B cell (primary cell): ENCODE results near the gene GPR15. TPM values are rescaled to one million over a fixed set of nuclear protein-coding genes. Genes with fewer than 3 reads are reported as not detected.

Experiments
- ATAC-seq: fragments of 200-7000 bp; cut with Tn5 transposase; one replicate; pipeline ENCODE4 v1.10.0; 2021; ENCODE audit warnings: low read depth, mild to moderate bottlenecking, moderate number of reproducible peaks, moderate library complexity
- CTCF ChIA-PET: fragments of 350-600 bp; sonication (Branson Sonifier 250); formaldehyde crosslinking; loops from one replicate; lab custom pipeline; 2021; ENCODE audit warnings: antibody characterized with exemption, inconsistent platforms; lab: Charles Lee
- POLR2A ChIA-PET: fragments of 350-600 bp; sonication (Branson Sonifier 250); formaldehyde crosslinking; loops from one replicate; lab custom pipeline; 2021; ENCODE audit warnings: antibody characterized with exemption; lab: Charles Lee
- DNase-seq: peaks from one replicate; pipeline ENCODE4 v3.0.0; 2013
- H2AFZ ChIP-seq: 2 replicates; pipeline ENCODE4 v1.6.1; 2012; ENCODE audit warnings: mild to moderate bottlenecking, low read depth, low read length; ENCODE audit not compliant: insufficient read depth, poor library complexity, severe bottlenecking
- H3K27ac ChIP-seq, 2 donors: 1 replicate in 1 of 2; 2 replicates in 1 of 2; pipeline ENCODE4 v1.5.1; 2012 to 2013; ENCODE audit warnings: low read length in 2 of 2, mild to moderate bottlenecking in 2 of 2, moderate library complexity in 1 of 2
- H3K27me3 ChIP-seq, 4 experiments: fragments of 200-600 bp in 1 of 4; sonication (generic) in 1 of 4; replicated peaks in 1 of 4; 1 replicate in 2 of 4; 2 replicates in 2 of 4; pipeline versions ENCODE4 v1.6.1 to v1.7.0; 2013 to 2016; ENCODE audit warnings: low read length in 3 of 4, mild to moderate bottlenecking in 2 of 4, mixed read lengths in 1 of 4, moderate library complexity in 1 of 4; ENCODE audit not compliant: insufficient read depth in 4 of 4, control insufficient read depth in 3 of 4; ENCODE audit errors: control extremely low read depth in 1 of 4
- H3K36me3 ChIP-seq, 2 experiments: replicated peaks in 1 of 2; 1 replicate in 1 of 2; 2 replicates in 1 of 2; pipeline versions ENCODE4 v1.6.1 to v1.7.1; 2013; ENCODE audit warnings: low read length in 1 of 2; ENCODE audit not compliant: insufficient read depth in 2 of 2, control insufficient read depth in 1 of 2; ENCODE audit errors: control extremely low read depth in 1 of 2, extremely low read depth in 1 of 2
- H3K4me1 ChIP-seq, 2 donors: fragments of 200-600 bp in 1 of 2; sonication (generic) in 1 of 2; 1 replicate in 1 of 2; 2 replicates in 1 of 2; pipeline versions ENCODE4 v1.5.1 to v1.6.1; 2013 to 2017; ENCODE audit warnings: low read length in 2 of 2; ENCODE audit not compliant: control insufficient read depth in 2 of 2, insufficient read depth in 2 of 2
- H3K4me2 ChIP-seq: replicated peaks from 2 replicates; pipeline ENCODE3; 2012; ENCODE audit warnings: mild to moderate bottlenecking, low read depth, low read length; ENCODE audit not compliant: poor library complexity, severe bottlenecking
- H3K4me3 ChIP-seq, 5 experiments: fragments of 200-600 bp in 1 of 5; sonication (generic) in 1 of 5; 1 replicate in 3 of 5; 2 replicates in 2 of 5; pipeline versions ENCODE4 v1.5.1 to v1.7.0; 2011 to 2016; ENCODE audit warnings: low read length in 4 of 5, mild to moderate bottlenecking in 4 of 5, low read depth in 2 of 5, control low read depth in 1 of 5, moderate library complexity in 1 of 5; ENCODE audit not compliant: insufficient read depth in 1 of 5; ENCODE audit errors: control extremely low read depth in 1 of 5, extremely low read depth in 1 of 5
- H3K79me2 ChIP-seq: fragments of 200-600 bp; sonication (generic); one replicate; pipeline ENCODE4 v1.6.0; 2016; ENCODE audit warnings: low read length; ENCODE audit not compliant: control insufficient read depth, insufficient read depth
- H3K9ac ChIP-seq: fragments of 200-600 bp; sonication (generic); 2 replicates; pipeline ENCODE4 v1.6.1; 2017; ENCODE audit warnings: mild to moderate bottlenecking, low read length, moderate library complexity
- H3K9me3 ChIP-seq, 3 donors: one replicate each; pipeline versions ENCODE4 v1.6.1 to v1.7.1; 2013; ENCODE audit warnings: low read length in 2 of 3; ENCODE audit not compliant: control insufficient read depth in 2 of 3, insufficient read depth in 1 of 3; ENCODE audit errors: control extremely low read depth in 1 of 3
- H4K20me1 ChIP-seq: 2 replicates; pipeline ENCODE4 v1.6.0; 2012; ENCODE audit warnings: mild to moderate bottlenecking, low read length; ENCODE audit not compliant: insufficient read depth, control insufficient read depth, poor library complexity, severe bottlenecking
- H3K27ac Mint-ChIP-seq: one replicate; pipeline ENCODE4 v1.8.0; 2021; ENCODE audit warnings: mixed read lengths
- H3K27me3 Mint-ChIP-seq: one replicate; pipeline ENCODE4 v1.8.0; 2021; ENCODE audit warnings: mixed read lengths
- H3K4me1 Mint-ChIP-seq: one replicate; pipeline ENCODE4 v1.8.0; 2021; ENCODE audit warnings: mixed read lengths
- H3K4me3 Mint-ChIP-seq: one replicate; pipeline ENCODE4 v1.8.0; 2021; ENCODE audit warnings: mixed read lengths
- H3K9me3 Mint-ChIP-seq: one replicate; pipeline ENCODE4 v1.8.0; 2022; ENCODE audit warnings: mixed read lengths; ENCODE audit not compliant: insufficient read depth
- EZH2 ChIP-seq: IDR thresholded peaks from 2 replicates; pipeline ENCODE4 v1.6.1; 2012; ENCODE audit warnings: borderline replicate concordance, low read depth, mild to moderate bottlenecking, moderate library complexity, low read length; ENCODE audit not compliant: insufficient read depth, poor library complexity, severe bottlenecking
- WGBS: methylation state at CpG from one replicate; pipeline ENCODE4 v1.1.5; 2013; ENCODE audit warnings: missing lambda C conversion rate; ENCODE audit not compliant: insufficient coverage; 5-methylcytosine and 5-hydroxymethylcytosine counted together
- intact Hi-C: fragments of 100-400 bp; cut with micrococcal nuclease; formaldehyde crosslinking; loops from one replicate; pipeline ENCODE4 v1.10.0; 2022
- polyA plus RNA-seq: library from polyadenylated mRNA; depleted of rRNA; stranded (reverse); fragments of >200 nt; gene quantifications from 2 replicates; pipeline ENCODE4 v1.2.3, GENCODE V29; 2012
- total RNA-seq, 2 donors: library from RNA; stranded (reverse); fragments of 120-200 nt in 1 of 2; gene quantifications; 1 replicate in 1 of 2; 2 replicates in 1 of 2; pipeline versions ENCODE4 v1.2.3 to v1.2.4, GENCODE V29; 2013 to 2022
- TF ChIP-seq, protein P1 (sequence below): fragments of 200-600 bp; IDR thresholded peaks from one replicate; pipeline ENCODE4 v1.8.0; 2022; ENCODE audit warnings: antibody characterized with exemption, mild to moderate bottlenecking

GPR15 gene
- total and polyA plus RNA-seq, 2 donors (not counting 1 experiment from before 2014, with no cell fraction given) = 6.4 to 6.5 TPM

DNA sequence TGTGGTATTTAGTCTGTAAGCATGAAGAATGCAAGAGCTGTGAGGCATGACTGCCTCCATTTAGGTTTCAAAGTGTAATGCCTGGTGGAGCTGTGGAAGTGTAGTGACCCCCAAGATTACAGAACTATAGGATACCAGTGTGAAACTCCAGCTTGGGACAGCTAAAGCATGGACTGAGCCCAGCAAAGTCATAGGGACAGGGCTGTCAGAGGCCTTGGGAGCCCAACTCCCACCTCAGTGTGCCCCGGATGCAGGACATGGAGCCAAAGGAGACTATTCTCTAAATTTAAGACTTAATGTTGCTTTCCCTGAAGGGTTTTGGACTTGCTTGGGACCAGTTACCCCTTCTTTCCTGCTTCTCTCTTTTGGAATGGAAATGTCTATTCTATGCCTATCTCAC, 10.8 kb downstream of the GPR15 start:
- DNase-seq = no peak
- H2AFZ ChIP-seq = no peak overlapping the region
- Mint-ChIP-seq H3K9me3 (no peaks in the 10 kb centered on the region), H3K27ac (no peak overlapping the region), H3K4me1 (peaks cover 9% of the 10 kb centered on the region), H3K27me3 (no peaks in the 10 kb centered on the region), H3K4me3 (no peak overlapping the region)
- TF ChIP-seq, protein P1, sequence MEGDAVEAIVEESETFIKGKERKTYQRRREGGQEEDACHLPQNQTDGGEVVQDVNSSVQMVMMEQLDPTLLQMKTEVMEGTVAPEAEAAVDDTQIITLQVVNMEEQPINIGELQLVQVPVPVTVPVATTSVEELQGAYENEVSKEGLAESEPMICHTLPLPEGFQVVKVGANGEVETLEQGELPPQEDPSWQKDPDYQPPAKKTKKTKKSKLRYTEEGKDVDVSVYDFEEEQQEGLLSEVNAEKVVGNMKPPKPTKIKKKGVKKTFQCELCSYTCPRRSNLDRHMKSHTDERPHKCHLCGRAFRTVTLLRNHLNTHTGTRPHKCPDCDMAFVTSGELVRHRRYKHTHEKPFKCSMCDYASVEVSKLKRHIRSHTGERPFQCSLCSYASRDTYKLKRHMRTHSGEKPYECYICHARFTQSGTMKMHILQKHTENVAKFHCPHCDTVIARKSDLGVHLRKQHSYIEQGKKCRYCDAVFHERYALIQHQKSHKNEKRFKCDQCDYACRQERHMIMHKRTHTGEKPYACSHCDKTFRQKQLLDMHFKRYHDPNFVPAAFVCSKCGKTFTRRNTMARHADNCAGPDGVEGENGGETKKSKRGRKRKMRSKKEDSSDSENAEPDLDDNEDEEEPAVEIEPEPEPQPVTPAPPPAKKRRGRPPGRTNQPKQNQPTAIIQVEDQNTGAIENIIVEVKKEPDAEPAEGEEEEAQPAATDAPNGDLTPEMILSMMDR = no peak
- no peak for TF ChIP-seq EZH2
- CTCF ChIA-PET = interaction anchor here (1.2 kb wide), 1 partner anchor 15 kb away, joined by 3 read pairs; no protein-coding TSS in a partner anchor
- H3K9me3 ChIP-seq = no peaks in the 10 kb centered on the region
- H3K4me2 ChIP-seq = no peak overlapping the region
- intact Hi-C loops = no loop called here
- ATAC-seq = no peak
- no peaks in the 10 kb centered on the region for H3K27me3 ChIP-seq
- no CpG with 5 or more reads among the region's 1 CpG for WGBS
- no peak overlapping the region for H3K4me3 ChIP-seq
- H3K36me3 ChIP-seq = no peaks in the 10 kb centered on the region
- no peaks in the 10 kb centered on the region for H3K79me2 ChIP-seq
- H3K4me1 ChIP-seq = peaks cover 0 to 3% of the 10 kb centered on the region in 2 donors
- no peak overlapping the region for H3K27ac ChIP-seq
- H3K9ac ChIP-seq = no peak overlapping the region
- no peaks in the 10 kb centered on the region for H4K20me1 ChIP-seq
- POLR2A ChIA-PET = no interaction called here

DNA sequence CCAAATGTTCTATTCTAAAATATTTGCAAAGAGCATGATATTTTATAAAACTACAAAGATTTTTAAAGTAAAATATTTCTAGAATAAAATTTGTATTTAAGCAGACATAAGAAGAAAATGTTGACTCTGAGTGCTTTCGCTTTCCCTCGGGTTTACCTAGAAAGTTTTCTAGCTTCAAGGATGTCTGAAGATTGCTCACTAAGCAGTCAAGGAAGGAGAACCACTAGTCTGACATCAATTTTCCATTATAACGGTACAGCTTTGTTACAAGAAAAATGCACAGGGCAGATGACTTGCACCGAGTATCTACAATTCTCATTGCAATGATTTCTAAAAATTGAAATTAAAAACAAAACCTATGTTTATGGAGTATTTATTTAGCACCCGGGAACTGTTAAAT, 14.2 kb downstream of the GPR15 start:
- TF ChIP-seq EZH2 = no peak
- TF ChIP-seq, protein P1 = no peak
- H3K4me3 Mint-ChIP-seq = no peak overlapping the region
- CTCF ChIA-PET = interaction anchor here (0.8 kb wide), 1 partner anchor 47 kb away, joined by 3 read pairs; no protein-coding TSS in a partner anchor
- Histone ChIP-seq H3K4me2 (no peak overlapping the region), H3K79me2 (no peaks in the 10 kb centered on the region), H3K27me3 (no peaks in the 10 kb centered on the region), H3K9ac (no peak overlapping the region), H3K27ac (no peak overlapping the region), H3K36me3 (no peaks in the 10 kb centered on the region), H3K4me1 (peaks cover 0 to 3% of the 10 kb centered on the region in 2 donors), H3K4me3 (no peak overlapping the region), H3K9me3 (no peaks in the 10 kb centered on the region), H4K20me1 (no peaks in the 10 kb centered on the region), H2AFZ (no peak overlapping the region)
- H3K27ac Mint-ChIP-seq = no peak overlapping the region
- no peaks in the 10 kb centered on the region for H3K9me3 Mint-ChIP-seq
- intact Hi-C loops = no loop called here
- peaks cover 2% of the 10 kb centered on the region for H3K4me1 Mint-ChIP-seq
- DNase-seq = no peak
- 80% methylated on average over 1 of the region's 5 CpGs for WGBS
- no peaks in the 10 kb centered on the region for H3K27me3 Mint-ChIP-seq
- POLR2A ChIA-PET = no interaction called here
- ATAC-seq = no peak
